Measurements from ENCODE around the gene HIRIP3. TPM values are rescaled to one million over a fixed set of nuclear protein-coding genes. Genes with fewer than 3 reads are reported as not detected.
A peak's percentile ranks its signal among the peaks of the same experiment; 100 is the strongest.

The HIRIP3 gene
- total RNA-seq, 2 experiments from 2014 or later, result 49.3 to 56.5 TPM

DNA sequence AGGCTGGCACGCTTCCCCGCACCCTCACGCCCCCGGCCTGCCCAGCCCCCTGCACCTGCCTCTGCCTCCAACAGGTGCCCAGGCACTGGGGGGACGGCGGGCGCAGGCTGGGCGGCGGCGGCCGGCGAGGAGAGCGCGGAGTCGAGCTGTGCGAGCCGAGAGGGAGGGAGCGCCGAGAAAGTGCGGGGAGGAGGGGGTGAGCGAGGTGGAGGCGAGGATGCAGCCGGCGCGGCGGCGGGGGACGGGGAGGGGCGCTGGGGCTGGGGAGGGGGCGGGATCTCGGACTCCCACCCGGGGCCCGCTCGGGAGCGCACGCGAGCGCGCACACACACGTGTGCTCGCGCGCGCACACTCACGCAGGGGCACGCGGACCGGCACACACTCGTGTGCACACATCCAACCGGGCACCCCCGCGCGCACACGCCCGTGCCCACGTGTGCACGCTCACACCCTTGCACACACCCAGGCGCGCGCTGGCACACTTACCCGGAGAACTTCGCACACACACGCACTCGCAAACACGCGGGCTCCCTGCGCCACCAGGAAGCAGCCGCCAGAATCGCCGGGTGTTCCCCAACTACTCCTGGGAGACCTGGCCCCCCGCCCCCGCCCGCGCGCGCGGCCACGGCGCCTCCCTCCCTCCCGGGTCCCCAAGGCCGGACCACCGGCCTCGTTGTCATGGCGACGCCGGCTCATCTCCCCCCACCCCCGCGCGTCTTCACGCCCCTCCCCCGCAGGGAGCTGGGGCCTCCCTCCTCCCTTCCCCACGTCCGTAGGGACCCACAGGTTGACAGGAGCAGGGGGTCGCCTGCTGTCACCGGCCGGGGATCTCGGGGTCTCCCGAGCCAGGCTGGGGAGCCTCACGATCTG, 15.7 kb upstream of the HIRIP3 start, which contains the start of gene DOC2A:
Gene DOC2A (minus strand): TSS at position 184 of the 870 bp plus-strand sequence. CDS start 805 bp downstream, outside the sequence.
- peak; percentile 61 for ATAC-seq
- no peaks in the 10 kb centered on the region for H3K9me3 Mint-ChIP-seq (ENCODE audit: low read depth)
- H3K27ac Mint-ChIP-seq, result no peak within 1 kb of the TSS
- H3K4me1 Mint-ChIP-seq, result peaks cover 5% of the 10 kb centered on the region
- peak within 1 kb of the TSS; percentile 50 for H3K4me3 Mint-ChIP-seq
- H3K27me3 Mint-ChIP-seq, result peaks cover 32% of the 10 kb centered on the region
- DNase-seq, result no peak
- CTCF ChIA-PET, result interaction anchor here (1.6 kb wide), 1 partner anchor 163 kb away, joined by 5 read pairs; no protein-coding TSS in a partner anchor
- no peaks in the 10 kb centered on the region for H3K36me3 Mint-ChIP-seq

DNA sequence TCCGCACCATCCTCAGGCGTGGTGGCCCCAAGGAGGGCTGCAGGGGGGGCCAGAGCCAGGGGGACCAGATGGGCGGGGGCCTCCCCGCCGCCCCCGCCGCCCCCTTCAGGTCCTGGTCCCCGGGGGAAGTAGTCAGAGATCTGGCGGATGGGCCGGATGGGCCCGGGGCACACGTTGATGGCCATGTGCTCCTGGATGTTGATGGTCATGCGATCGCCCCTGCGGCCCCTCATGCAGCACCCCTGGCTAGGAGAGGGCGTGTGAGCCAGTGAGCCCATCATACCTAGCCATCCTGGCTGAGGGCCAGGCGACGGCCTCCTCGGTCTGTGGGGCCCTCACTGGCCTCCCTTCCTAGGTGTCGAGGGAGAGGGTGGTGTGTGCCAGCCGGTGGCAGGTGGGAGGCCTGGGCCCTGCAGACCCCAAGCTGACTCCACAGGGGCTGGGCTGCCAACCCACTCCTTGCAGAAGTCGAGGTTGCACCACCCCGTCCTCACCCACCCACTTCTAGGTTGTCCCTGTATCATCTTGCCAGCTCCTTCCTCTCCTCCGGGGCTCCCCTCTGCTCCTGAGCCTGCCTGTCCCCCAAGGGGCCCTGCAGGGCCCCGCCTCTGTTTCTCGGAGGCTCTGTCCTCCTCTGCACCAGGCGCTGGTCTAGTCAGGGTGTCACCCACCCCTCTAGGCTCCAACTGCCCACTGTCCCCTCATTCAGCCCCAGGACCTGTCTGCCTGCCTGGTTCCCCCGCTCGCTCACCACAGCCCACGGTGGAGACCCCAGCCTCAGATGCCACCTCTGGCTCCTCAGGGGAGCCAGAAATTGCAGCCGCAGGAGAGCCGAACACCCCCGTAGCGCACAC, 14.8 kb upstream of the HIRIP3 start:
- Mint-ChIP-seq H3K9me3 (ENCODE audit: low read depth) (no peaks in the 10 kb centered on the region), H3K4me3 (peak overlapping the region; percentile 50), H3K27ac (no peak overlapping the region), H3K27me3 (peaks cover 32% of the 10 kb centered on the region), H3K36me3 (no peaks in the 10 kb centered on the region), H3K4me1 (peaks cover 5% of the 10 kb centered on the region)
- ATAC-seq (no peak), DNase-seq (no peak)
- CTCF ChIA-PET, result interaction anchor here (0.9 to 1.6 kb wide), 2 partner anchors 13 to 162 kb away, joined by 3 to 5 read pairs; no protein-coding TSS in a partner anchor

- no peaks in the 10 kb centered on the region for H3K9me3 Mint-ChIP-seq (ENCODE audit: low read depth)
- H3K27ac Mint-ChIP-seq, result no peak overlapping the region
- DNase-seq (no peak), ATAC-seq (no peak)
- peaks cover 5% of the 10 kb centered on the region for H3K4me1 Mint-ChIP-seq
- peaks cover 32% of the 10 kb centered on the region for H3K27me3 Mint-ChIP-seq
- CTCF ChIA-PET, result interaction anchor here (0.9 to 1.1 kb wide), 3 partner anchors 12 to 29 kb away, joined by 3 read pairs; no protein-coding TSS in a partner anchor
- H3K36me3 Mint-ChIP-seq, result no peaks in the 10 kb centered on the region
- no peak overlapping the region for H3K4me3 Mint-ChIP-seq
Observed at GRCh38 chr16:30009085-30009862, 13.9 kb upstream of the HIRIP3 start.

- Mint-ChIP-seq H3K27me3 (peaks cover 27% of the 10 kb centered on the region), H3K36me3 (no peaks in the 10 kb centered on the region), H3K4me1 (peaks cover 5% of the 10 kb centered on the region), H3K4me3 (no peak overlapping the region), H3K9me3 (ENCODE audit: low read depth) (no peaks in the 10 kb centered on the region), H3K27ac (no peak overlapping the region)
- ATAC-seq (no peak), DNase-seq (no peak)
- CTCF ChIA-PET, result interaction anchor here (1.1 to 2.5 kb wide), 2 partner anchors 48 to 159 kb away, joined by 3 to 7 read pairs; no protein-coding TSS in a partner anchor
Observed at GRCh38 chr16:30007378-30007895, 12.0 kb upstream of the HIRIP3 start.

DNA sequence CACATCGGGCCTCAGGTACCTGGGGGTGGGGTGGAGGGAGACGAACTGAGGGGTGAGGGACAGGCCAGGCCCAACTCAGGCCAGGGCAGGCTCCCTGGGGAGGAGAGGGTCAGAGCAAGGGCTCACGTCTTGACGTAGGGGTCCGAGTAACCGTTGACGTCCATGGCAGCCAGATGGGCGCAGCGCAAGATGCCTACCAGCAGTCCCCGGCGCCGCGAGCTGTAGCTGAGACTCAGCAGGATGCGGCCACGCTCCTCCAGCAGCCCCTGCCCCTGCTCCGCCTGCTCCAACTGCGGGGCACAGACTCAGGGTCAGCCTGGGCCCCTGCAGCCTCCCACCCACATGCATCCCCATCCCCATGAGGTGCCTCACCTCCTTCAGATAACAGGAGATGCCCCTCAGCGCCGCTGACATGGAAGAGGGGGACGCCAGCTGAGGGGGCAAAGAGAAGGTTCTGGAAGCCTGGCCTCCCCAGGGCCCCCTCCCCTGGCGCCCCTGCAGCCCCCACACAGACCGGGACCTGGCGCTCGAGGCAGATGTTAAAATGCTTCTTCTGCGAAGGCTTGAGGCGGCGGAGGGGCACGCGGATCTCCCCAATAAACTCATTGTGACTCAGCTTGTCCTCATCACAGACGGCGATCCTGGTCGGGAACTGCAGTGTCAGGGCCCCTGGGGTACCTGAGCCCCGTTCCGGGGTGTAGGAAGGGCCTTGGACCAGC, 11.4 kb upstream of the HIRIP3 start:
- CTCF ChIA-PET, result interaction anchor here (1.3 to 2.5 kb wide), 4 partner anchors 25 to 158 kb away, joined by 3 to 12 read pairs (median 6); partner anchors contain the start of genes KCTD13 and TLCD3B
- peaks cover 2% of the 10 kb centered on the region for H3K36me3 Mint-ChIP-seq
- no peaks in the 10 kb centered on the region for H3K9me3 Mint-ChIP-seq (ENCODE audit: low read depth)
- no peak overlapping the region for H3K4me3 Mint-ChIP-seq
- ATAC-seq (no peak), DNase-seq (no peak)
- peaks cover 21% of the 10 kb centered on the region for H3K27me3 Mint-ChIP-seq
- no peak overlapping the region for H3K27ac Mint-ChIP-seq
- H3K4me1 Mint-ChIP-seq, result peaks cover 3% of the 10 kb centered on the region

DNA sequence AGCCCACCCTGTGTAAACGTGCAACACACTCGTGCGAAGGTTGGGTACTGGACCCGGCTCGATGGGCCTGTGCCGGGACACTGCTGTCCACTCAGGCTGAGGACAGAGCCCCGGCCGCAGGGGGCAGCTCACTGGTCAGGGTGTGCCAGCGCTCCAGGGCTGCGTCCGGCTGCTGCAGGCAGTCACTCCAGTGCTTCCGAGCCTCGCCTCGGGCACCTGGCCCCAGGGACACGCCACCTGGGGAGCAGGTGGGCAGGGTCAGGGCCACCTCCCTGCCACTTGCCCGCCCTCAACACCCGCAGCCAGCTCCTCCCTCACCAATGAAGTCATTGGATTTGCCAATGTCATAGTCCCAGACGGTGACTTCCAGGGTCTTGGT, 10.7 kb upstream of the HIRIP3 start:
- no peak overlapping the region for H3K4me3 Mint-ChIP-seq
- no peak overlapping the region for H3K27ac Mint-ChIP-seq
- ATAC-seq (no peak), DNase-seq (no peak)
- H3K27me3 Mint-ChIP-seq, result peaks cover 17% of the 10 kb centered on the region
- no peaks in the 10 kb centered on the region for H3K9me3 Mint-ChIP-seq (ENCODE audit: low read depth)
- peaks cover 3% of the 10 kb centered on the region for H3K4me1 Mint-ChIP-seq
- peaks cover 2% of the 10 kb centered on the region for H3K36me3 Mint-ChIP-seq
- CTCF ChIA-PET, result interaction anchor here (0.7 to 2.5 kb wide), 10 partner anchors 9 to 315 kb away, joined by 3 to 12 read pairs (median 4); partner anchors contain the start of genes HIRIP3, INO80E, KCTD13 and TLCD3B

- Mint-ChIP-seq H3K4me1 (peaks cover 2% of the 10 kb centered on the region), H3K36me3 (peaks cover 2% of the 10 kb centered on the region), H3K4me3 (no peak overlapping the region), H3K9me3 (ENCODE audit: low read depth) (no peaks in the 10 kb centered on the region), H3K27ac (no peak overlapping the region), H3K27me3 (peaks cover 14% of the 10 kb centered on the region)
- DNase-seq, result peak; percentile 60
- ATAC-seq, result peak; percentile 64
- CTCF ChIA-PET, result interaction anchor here (0.7 to 2.5 kb wide), 12 partner anchors 9 to 314 kb away, joined by 3 to 12 read pairs (median 4); partner anchors contain the start of genes HIRIP3, INO80E, KCTD13 and TLCD3B
Observed at GRCh38 chr16:30005341-30006094, 10.1 kb upstream of the HIRIP3 start.

GRCh38 chr16:30004811-30005242, 9.4 kb upstream of the HIRIP3 start:
- H3K36me3 Mint-ChIP-seq, result peaks cover 2% of the 10 kb centered on the region
- no peaks in the 10 kb centered on the region for H3K9me3 Mint-ChIP-seq (ENCODE audit: low read depth)
- CTCF ChIA-PET, result interaction anchor here (1.4 to 2.5 kb wide), 5 partner anchors 16 to 304 kb away, joined by 4 to 12 read pairs (median 5); partner anchors contain the start of gene TLCD3B
- no peaks in the 10 kb centered on the region for H3K4me1 Mint-ChIP-seq
- no peak overlapping the region for H3K27ac Mint-ChIP-seq
- ATAC-seq (no peak), DNase-seq (no peak)
- H3K27me3 Mint-ChIP-seq, result peaks cover 8% of the 10 kb centered on the region
- H3K4me3 Mint-ChIP-seq, result no peak overlapping the region

DNA sequence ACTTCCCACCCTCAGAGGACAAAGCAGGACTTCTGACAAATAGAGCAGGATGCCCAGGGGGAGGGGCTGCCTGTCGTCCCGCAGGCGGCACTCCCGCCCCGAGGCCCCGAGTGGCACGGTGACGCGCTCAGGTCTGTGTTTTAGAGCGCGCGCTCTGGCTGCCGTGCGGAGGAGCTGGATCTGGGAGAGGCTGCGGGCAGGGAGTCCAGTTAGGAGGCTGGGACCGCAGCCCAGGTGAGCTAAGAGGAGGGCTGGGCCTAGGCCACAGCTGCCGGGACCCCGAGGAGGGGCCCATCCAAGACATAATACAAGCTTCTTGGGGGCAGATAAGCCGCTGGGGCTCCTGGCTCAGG, 9.0 kb upstream of the HIRIP3 start:
- Mint-ChIP-seq H3K27me3 (peaks cover 5% of the 10 kb centered on the region), H3K27ac (no peak overlapping the region), H3K4me1 (peaks cover 2% of the 10 kb centered on the region), H3K9me3 (ENCODE audit: low read depth) (no peaks in the 10 kb centered on the region), H3K36me3 (peaks cover 6% of the 10 kb centered on the region), H3K4me3 (no peak overlapping the region)
- ATAC-seq, result no peak
- CTCF ChIA-PET, result interaction anchor here (1.4 to 1.8 kb wide), 2 partner anchors 17 to 304 kb away, joined by 4 to 5 read pairs; no protein-coding TSS in a partner anchor
- DNase-seq, result no peak

DNA sequence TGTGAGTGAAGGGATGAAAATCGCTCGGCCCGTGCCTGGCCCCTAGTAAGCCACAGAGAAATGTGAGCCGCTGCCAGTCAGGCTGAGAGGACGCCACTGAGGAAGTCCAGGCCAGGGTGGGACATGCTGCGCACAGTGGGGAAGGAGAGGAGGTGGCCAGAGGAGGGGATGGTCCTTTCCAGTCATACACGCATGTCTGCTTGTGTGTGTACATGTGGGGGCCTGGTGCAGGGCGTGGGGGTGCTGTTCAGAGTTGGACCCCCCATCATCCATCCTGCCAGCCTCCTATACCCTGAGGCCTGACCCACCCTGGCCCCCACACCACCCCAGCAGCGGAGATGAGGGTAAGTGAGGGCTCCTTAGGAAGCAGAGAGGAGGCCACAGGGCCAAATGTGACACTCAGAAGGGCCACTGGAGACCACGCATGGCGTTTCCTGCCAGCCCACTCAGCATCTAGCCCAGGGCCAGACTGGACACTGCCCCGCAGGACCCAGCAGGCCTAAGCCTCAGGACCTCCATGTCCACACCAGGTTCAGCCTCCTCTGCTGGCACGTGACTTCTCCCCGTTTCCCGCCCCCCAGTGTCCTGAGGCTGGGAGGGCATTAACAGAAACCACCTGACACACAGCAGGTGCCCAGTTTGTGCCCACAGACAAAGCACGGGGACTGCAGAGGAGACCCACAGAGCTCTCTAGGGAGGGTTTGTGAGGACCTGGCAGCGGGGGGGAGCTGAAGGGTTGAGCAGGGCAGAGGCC, 8.4 kb upstream of the HIRIP3 start:
- CTCF ChIA-PET, result interaction anchor here (1.4 to 1.8 kb wide), 2 partner anchors 17 to 303 kb away, joined by 4 to 5 read pairs; no protein-coding TSS in a partner anchor
- no peak for ATAC-seq
- Mint-ChIP-seq H3K4me1 (peaks cover 6% of the 10 kb centered on the region), H3K4me3 (no peak overlapping the region), H3K36me3 (peaks cover 7% of the 10 kb centered on the region), H3K9me3 (ENCODE audit: low read depth) (no peaks in the 10 kb centered on the region), H3K27me3 (no peaks in the 10 kb centered on the region), H3K27ac (no peak overlapping the region)
- DNase-seq, result no peak
